Stomach smooth muscle (tissue), 2 donors: ENCODE measurements around the gene UPF2.

ENCODE experiments used
- H3K27ac ChIP-seq: one replicate; pipeline ENCODE4 v1.7.0; 2013; ENCODE audit warnings: mild to moderate bottlenecking, low read length, inconsistent platforms
- H3K27me3 ChIP-seq, 2 donors: one replicate each; pipeline ENCODE4 v1.7.0; 2013; ENCODE audit warnings: low read length in 2 of 2; ENCODE audit not compliant: insufficient read depth in 2 of 2, control insufficient read depth in 1 of 2
- H3K36me3 ChIP-seq, 2 donors: one replicate each; pipeline ENCODE4 v1.7.0; 2013; ENCODE audit warnings: low read length in 2 of 2; ENCODE audit not compliant: control insufficient read depth in 2 of 2, insufficient read depth in 2 of 2
- H3K4me1 ChIP-seq: one replicate; pipeline ENCODE4 v1.7.0; 2013; ENCODE audit warnings: low read length; ENCODE audit not compliant: control insufficient read depth, insufficient read depth
- H3K4me3 ChIP-seq, 2 donors: one replicate each; pipeline ENCODE4 v1.7.0; 2013; ENCODE audit warnings: low read length in 2 of 2
- H3K9ac ChIP-seq, 2 donors: one replicate each; pipeline ENCODE4 v1.7.0; 2013; ENCODE audit warnings: low read length in 2 of 2, mild to moderate bottlenecking in 1 of 2
- H3K9me3 ChIP-seq, 2 donors: one replicate each; pipeline ENCODE4 v1.7.0; 2013; ENCODE audit warnings: low read length in 2 of 2; ENCODE audit not compliant: control insufficient read depth in 2 of 2
- donor health status: healthy.
- donor health status: Pancreatic carcinoma.

UPF2 gene

DNA sequence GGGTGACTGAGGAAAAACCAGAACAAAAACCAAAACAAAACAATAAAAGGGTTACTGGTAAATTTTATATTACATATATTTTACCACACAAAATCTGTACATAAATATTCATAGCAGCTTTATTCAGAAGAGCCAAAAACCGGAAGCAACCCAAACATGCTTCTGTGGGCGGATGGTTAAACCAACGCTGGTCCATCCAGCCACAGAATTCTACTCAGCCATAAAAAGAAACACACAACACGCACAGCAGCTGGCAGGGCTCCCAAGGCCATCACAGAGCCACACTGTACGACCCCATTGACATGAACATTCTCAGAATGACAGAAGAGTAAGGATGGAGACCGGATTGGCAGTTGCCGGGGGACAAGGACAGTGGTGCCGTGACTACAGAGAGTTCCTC, 135.9 kb downstream of the UPF2 start:
- H3K27me3 ChIP-seq = peaks cover 0 to 2% of the 10 kb centered on the region in 2 donors
- no peak overlapping the region for H3K9ac ChIP-seq
- H3K9me3 ChIP-seq = no peaks in the 10 kb centered on the region
- H3K4me3 ChIP-seq = no peak overlapping the region
- H3K27ac ChIP-seq = no peak overlapping the region
- no peaks in the 10 kb centered on the region for H3K36me3 ChIP-seq
- no peaks in the 10 kb centered on the region for H3K4me1 ChIP-seq

GRCh38 chr10:11902646-11903045, 140.0 kb downstream of the UPF2 start:
- Histone ChIP-seq H3K9me3 (no peaks in the 10 kb centered on the region), H3K27ac (no peak overlapping the region), H3K9ac (no peak overlapping the region), H3K4me3 (no peak overlapping the region), H3K4me1 (peaks cover 2% of the 10 kb centered on the region), H3K36me3 (no peaks in the 10 kb centered on the region), H3K27me3 (peaks cover 0 to 2% of the 10 kb centered on the region in 2 donors)

GRCh38 chr10:11901833-11902475, 140.7 kb downstream of the UPF2 start:
- H3K4me1 ChIP-seq = peaks cover 2% of the 10 kb centered on the region
- no peaks in the 10 kb centered on the region for H3K36me3 ChIP-seq
- no peaks in the 10 kb centered on the region for H3K9me3 ChIP-seq
- no peak overlapping the region for H3K9ac ChIP-seq
- no peak overlapping the region for H3K27ac ChIP-seq
- H3K27me3 ChIP-seq = peaks cover 0 to 2% of the 10 kb centered on the region in 2 donors
- H3K4me3 ChIP-seq = no peak overlapping the region

DNA sequence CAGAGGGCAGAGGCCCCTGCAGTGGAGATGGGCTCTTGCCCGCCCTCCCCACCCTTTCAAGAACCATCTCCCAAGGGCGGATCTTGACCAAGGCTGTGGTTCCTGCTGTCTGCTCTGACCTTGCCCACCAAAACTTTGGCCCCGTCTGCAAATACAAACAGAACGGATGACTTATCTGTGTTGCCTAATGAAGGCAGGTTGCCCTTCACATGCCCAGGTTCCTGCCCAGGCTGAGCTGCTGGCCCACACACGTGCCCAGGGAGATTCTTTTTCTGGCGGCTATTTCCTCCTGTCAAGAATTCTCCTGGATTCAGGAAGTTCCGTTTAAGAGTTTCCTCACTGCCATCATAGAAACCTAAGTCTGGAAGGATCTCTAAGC, 141.2 kb downstream of the UPF2 start:
- H3K4me3 ChIP-seq = no peak overlapping the region

GRCh38 chr10:11901036-11901301, 141.6 kb downstream of the UPF2 start:
- Histone ChIP-seq H3K4me1 (peaks cover 2% of the 10 kb centered on the region), H3K9ac (no peak overlapping the region), H3K9me3 (no peaks in the 10 kb centered on the region), H3K4me3 (no peak overlapping the region), H3K27ac (no peak overlapping the region), H3K27me3 (peaks cover 0 to 2% of the 10 kb centered on the region in 2 donors), H3K36me3 (no peaks in the 10 kb centered on the region)

More for the DNA sequence above, 141.2 kb downstream of the UPF2 start:
- H3K36me3 ChIP-seq = no peaks in the 10 kb centered on the region
- peaks cover 2% of the 10 kb centered on the region for H3K4me1 ChIP-seq
- peaks cover 0 to 2% of the 10 kb centered on the region in 2 donors for H3K27me3 ChIP-seq
- no peaks in the 10 kb centered on the region for H3K9me3 ChIP-seq
- no peak overlapping the region for H3K27ac ChIP-seq
- H3K9ac ChIP-seq = no peak overlapping the region

DNA sequence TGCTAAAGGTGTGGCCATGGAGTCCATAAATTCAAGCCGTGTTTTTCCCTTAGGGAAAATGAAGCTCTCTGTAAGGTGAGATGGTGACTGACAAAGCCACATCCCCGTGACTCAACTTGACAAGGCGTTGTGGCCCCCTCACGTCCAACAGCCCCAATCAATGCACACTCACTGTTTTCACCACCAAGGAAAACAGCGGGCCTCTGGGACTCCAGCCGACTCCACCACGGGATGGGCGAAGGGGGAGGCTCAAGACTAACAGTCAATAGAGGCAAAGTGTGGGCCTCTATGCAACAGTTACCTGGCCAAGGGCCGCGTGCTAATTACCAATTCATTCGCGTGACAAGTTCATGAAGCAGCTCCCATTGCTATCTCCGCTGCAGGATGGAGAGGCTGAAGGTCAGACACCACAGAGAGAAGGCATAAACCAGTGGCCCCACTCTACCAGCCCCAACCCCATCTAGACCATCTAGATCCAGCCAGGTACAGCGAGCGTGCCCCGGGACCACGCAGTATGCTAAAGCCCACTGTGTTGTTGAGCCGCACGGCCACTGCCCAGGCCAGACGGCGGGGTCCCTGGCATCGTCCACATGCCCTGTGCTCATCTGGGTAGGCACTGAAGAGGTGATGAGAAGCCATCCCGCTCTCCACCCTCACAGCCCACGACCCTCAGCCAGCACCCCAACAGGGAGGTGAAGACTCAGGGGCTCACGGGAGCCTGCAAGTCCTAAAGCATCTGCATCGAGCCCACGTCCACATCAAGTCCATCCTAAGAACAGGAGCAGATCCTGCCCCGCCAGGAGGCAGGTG, 143.3 kb downstream of the UPF2 start:
- H3K9ac ChIP-seq = no peak overlapping the region
- no peaks in the 10 kb centered on the region for H3K9me3 ChIP-seq
- no peak overlapping the region for H3K27ac ChIP-seq
- no peak overlapping the region for H3K4me3 ChIP-seq
- no peaks in the 10 kb centered on the region for H3K36me3 ChIP-seq
- H3K27me3 ChIP-seq = peaks cover 0 to 2% of the 10 kb centered on the region in 2 donors
- peaks cover 2% of the 10 kb centered on the region for H3K4me1 ChIP-seq

- Histone ChIP-seq H3K27me3 (peaks cover 0 to 2% of the 10 kb centered on the region in 2 donors), H3K4me3 (no peak overlapping the region), H3K4me1 (peaks cover 2% of the 10 kb centered on the region), H3K36me3 (no peaks in the 10 kb centered on the region), H3K9ac (no peak overlapping the region), H3K27ac (no peak overlapping the region), H3K9me3 (no peaks in the 10 kb centered on the region)
Observed at GRCh38 chr10:11898372-11899066, 144.1 kb downstream of the UPF2 start.

- H3K27ac ChIP-seq = no peak overlapping the region
Observed at GRCh38 chr10:11898033-11898371, 144.6 kb downstream of the UPF2 start.

DNA sequence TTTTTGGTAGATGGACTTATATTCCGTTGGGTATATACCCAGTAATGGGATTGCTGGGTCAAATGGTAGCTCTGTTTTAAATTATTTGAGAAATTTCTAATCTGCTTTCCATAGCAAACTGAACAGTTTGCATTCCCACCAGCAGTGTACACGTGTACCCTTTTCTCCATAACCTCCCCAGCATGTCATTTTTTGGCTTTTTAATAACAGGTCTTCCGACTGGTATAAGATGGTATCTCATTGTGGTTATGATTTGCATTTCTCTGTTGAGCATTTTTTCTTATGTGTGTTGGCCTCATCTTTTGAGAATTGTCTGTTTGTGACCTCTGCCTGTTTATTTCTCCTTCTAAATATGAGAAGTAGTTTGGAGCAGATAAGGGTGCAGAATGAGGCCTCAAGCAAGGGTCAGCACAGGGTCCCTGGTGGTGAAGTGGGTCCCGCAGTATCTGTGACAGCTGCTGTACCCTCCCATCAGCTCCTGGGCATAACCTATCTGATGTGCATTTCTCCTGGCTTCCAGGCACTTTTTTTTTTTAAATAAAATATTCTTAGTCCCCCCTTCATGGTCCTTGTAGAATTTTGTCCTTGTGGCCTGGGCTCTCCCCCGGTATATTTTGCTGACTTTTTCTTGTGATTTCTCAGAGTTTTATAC, 145.9 kb downstream of the UPF2 start:
- Histone ChIP-seq H3K27ac (no peak overlapping the region), H3K27me3 (peaks cover 0 to 2% of the 10 kb centered on the region in 2 donors), H3K36me3 (no peaks in the 10 kb centered on the region)

More at GRCh38 chr10:11898033-11898371, 144.6 kb downstream of the UPF2 start:
- H3K9ac ChIP-seq = no peak overlapping the region
- H3K27me3 ChIP-seq = peaks cover 0 to 2% of the 10 kb centered on the region in 2 donors
- H3K9me3 ChIP-seq = no peaks in the 10 kb centered on the region
- no peak overlapping the region for H3K4me3 ChIP-seq
- no peaks in the 10 kb centered on the region for H3K36me3 ChIP-seq
- H3K4me1 ChIP-seq = peaks cover 2% of the 10 kb centered on the region

GRCh38 chr10:11895598-11895997, 147.0 kb downstream of the UPF2 start:
- H3K27me3 ChIP-seq = peaks cover 0 to 2% of the 10 kb centered on the region in 2 donors
- no peaks in the 10 kb centered on the region for H3K9me3 ChIP-seq
- H3K36me3 ChIP-seq = no peaks in the 10 kb centered on the region
- H3K4me1 ChIP-seq = peaks cover 2% of the 10 kb centered on the region
- no peak overlapping the region for H3K9ac ChIP-seq
- no peak overlapping the region for H3K27ac ChIP-seq
- no peak overlapping the region for H3K4me3 ChIP-seq

More for the DNA sequence above, 145.9 kb downstream of the UPF2 start:
- no peak overlapping the region for H3K4me3 ChIP-seq
- H3K4me1 ChIP-seq = peaks cover 2% of the 10 kb centered on the region
- H3K9me3 ChIP-seq = no peaks in the 10 kb centered on the region
- no peak overlapping the region for H3K9ac ChIP-seq
